ENCODE measurements around the gene SAMD1.
A peak's percentile ranks its signal among the peaks of the same experiment; 100 is the strongest.

SAMD1 gene

DNA sequence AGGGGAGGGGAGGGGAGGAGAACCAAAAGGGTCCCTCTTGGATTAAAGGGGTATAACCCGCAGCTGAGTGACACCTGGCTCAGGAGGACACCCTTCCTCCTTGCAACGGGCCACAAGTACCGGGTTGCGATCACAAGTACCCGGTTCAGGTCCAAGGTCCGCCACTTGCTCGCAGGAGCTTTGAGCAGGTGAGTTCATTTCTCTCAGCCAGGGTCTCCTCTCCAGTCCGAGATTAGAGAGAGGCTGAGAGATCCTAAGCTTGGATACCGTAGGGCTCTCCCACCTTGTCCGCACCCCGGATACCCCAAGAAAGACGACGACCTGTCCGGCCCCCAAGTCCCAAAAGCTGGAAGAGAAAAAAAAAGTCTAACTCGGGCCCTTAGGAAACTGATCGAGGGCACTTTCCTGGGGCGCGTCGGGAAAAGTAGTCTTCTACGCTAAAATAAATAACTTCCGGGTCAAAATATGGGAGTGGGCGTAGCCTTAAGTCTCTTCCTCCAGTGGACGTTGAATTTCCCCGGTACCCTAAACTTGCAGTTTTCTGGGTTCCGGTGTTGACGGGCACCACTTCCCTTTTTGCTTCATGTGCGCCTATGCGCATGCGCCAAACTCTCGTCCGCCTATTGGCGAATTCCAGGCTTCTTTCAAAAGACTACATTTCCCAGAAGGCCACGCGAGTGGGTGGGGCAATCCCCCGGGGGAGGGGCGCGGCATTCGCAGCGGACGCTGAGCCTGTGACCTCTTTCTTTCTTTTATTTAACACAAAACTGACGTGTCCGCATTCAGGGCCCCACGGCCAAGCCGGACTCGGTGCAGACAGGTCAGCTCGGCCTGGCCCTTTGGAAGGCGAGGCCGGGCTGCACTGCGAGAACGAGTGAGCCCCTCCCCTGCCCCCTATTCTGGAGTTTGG, 9.4 kb downstream of the SAMD1 start:
- H3K79me2 ChIP-seq (ENCODE audit: insufficient read depth, low read depth), result no peaks in the 10 kb centered on the region
- H4K20me1 ChIP-seq (ENCODE audit: insufficient read depth), result no peaks in the 10 kb centered on the region
- peak overlapping the region; percentile 61 for H3K9ac ChIP-seq
- peak overlapping the region; percentile 35 for H3K27ac ChIP-seq
- no peaks in the 10 kb centered on the region for H3K36me3 ChIP-seq (ENCODE audit: insufficient read depth)
- peak overlapping the region; percentile 75 for H3K4me2 ChIP-seq
- TF ChIP-seq, protein P1, sequence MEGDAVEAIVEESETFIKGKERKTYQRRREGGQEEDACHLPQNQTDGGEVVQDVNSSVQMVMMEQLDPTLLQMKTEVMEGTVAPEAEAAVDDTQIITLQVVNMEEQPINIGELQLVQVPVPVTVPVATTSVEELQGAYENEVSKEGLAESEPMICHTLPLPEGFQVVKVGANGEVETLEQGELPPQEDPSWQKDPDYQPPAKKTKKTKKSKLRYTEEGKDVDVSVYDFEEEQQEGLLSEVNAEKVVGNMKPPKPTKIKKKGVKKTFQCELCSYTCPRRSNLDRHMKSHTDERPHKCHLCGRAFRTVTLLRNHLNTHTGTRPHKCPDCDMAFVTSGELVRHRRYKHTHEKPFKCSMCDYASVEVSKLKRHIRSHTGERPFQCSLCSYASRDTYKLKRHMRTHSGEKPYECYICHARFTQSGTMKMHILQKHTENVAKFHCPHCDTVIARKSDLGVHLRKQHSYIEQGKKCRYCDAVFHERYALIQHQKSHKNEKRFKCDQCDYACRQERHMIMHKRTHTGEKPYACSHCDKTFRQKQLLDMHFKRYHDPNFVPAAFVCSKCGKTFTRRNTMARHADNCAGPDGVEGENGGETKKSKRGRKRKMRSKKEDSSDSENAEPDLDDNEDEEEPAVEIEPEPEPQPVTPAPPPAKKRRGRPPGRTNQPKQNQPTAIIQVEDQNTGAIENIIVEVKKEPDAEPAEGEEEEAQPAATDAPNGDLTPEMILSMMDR (conservative IDR thresholded peaks at IDR 0.05; ENCODE audit: low read depth, low read length), result no peak
- H3K4me3 ChIP-seq (IDR thresholded peaks at IDR 0.05; ENCODE audit: insufficient read depth, low read depth, low read length), result no peak overlapping the region
- peaks cover 10% of the 10 kb centered on the region for H3K4me1 ChIP-seq (ENCODE audit: low read depth, poor library complexity, severe bottlenecking)
- H2AFZ ChIP-seq (ENCODE audit: low read depth), result peak overlapping the region; percentile 72
- no peaks in the 10 kb centered on the region for H3K27me3 ChIP-seq (ENCODE audit: insufficient read depth, low read depth)

DNA sequence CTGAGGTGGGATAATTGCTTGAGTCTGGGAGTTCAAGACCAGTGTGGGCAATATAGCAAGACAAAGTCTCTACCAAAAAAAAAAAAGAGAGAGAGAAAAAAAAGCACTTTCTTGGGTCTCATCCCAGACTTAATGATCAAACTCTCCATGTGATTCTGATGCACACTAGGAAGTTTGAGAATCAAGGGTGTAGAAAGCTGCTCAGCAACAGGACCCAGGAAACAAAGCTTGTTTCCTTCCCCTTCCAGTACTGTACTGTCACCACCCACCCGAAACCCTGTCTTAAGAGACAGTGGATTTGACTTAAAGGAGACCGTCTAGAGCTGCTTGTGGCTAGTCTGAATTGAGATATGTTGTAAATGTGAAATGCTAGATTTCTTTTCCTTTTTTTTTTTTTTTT, 12.1 kb downstream of the SAMD1 start:
- H2AFZ ChIP-seq (ENCODE audit: low read depth), result no peak overlapping the region
- H3K4me2 ChIP-seq, result no peak overlapping the region
- peaks cover 4% of the 10 kb centered on the region; the same call in 1 of the 2 replicates for H3K27me3 ChIP-seq (ENCODE audit: insufficient read depth, low read depth)
- no peaks in the 10 kb centered on the region for H3K79me2 ChIP-seq (ENCODE audit: insufficient read depth, low read depth)
- TF ChIP-seq, protein P1 (conservative IDR thresholded peaks at IDR 0.05; ENCODE audit: low read depth, low read length), result no peak
- no peak overlapping the region for H3K9ac ChIP-seq
- no peaks in the 10 kb centered on the region for H4K20me1 ChIP-seq (ENCODE audit: insufficient read depth)
- no peak overlapping the region for H3K27ac ChIP-seq
- no peaks in the 10 kb centered on the region for H3K36me3 ChIP-seq (ENCODE audit: insufficient read depth)
- no peak overlapping the region for H3K4me3 ChIP-seq (IDR thresholded peaks at IDR 0.05; ENCODE audit: insufficient read depth, low read depth, low read length)
- H3K4me1 ChIP-seq (ENCODE audit: low read depth, poor library complexity, severe bottlenecking), result peaks cover 28% of the 10 kb centered on the region

DNA sequence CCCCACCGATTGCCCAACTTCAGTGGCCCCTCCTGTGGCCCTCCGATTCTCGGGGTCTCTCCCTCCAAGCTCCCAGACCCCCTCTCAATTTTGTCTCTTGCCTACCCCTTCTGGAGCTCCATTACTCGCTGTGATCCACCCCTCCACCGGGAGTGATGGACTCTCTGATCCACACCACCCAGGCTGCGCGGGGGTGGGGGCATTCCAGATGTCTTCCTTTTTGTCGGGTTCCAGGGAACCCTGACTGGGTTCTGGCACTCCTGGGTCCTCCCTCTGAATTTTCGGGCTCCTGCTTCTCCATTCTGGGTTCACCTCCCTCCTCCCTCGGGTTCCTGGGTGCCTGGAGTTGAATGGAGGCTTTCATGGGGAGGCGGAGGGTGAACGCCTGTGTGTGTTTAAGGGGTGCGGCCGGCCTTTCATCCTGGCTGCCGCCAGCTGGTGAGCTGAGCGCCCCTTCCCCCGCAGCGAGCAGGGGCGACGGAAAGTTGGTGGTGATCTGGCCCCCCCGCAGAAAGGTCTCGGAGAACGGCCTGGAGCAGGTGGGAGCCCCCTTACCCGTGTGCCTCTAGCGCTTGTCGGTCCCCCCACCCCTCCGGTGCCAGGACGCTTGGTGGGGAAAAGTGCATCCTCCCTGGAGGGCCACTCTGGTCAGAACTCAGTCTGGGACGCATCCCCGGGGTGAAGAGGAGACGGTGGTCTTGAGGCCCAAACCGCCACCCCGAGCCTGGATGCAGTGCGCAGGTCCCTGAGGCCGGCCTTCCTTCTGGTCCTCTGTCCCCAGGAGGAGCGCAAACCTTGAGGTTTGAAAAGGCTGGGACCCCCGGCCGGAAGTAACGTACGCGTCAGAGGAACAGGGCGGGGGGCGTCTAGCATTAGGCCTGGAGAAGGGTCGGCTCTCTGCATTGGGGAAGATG, 16.4 kb downstream of the SAMD1 start:
- Histone ChIP-seq H3K4me2 (peak overlapping the region; percentile 96), H2AFZ (ENCODE audit: low read depth) (peak overlapping the region; percentile 88), H4K20me1 (ENCODE audit: insufficient read depth) (no peaks in the 10 kb centered on the region), H3K4me3 (IDR thresholded peaks at IDR 0.05; ENCODE audit: insufficient read depth, low read depth, low read length) (no peak overlapping the region), H3K27ac (no peak overlapping the region), H3K9ac (peak overlapping the region; percentile 25; the same call in 1 of the 2 replicates), H3K36me3 (ENCODE audit: insufficient read depth) (no peaks in the 10 kb centered on the region), H3K79me2 (ENCODE audit: insufficient read depth, low read depth) (no peaks in the 10 kb centered on the region), H3K27me3 (ENCODE audit: insufficient read depth, low read depth) (peaks cover 4% of the 10 kb centered on the region; the same call in 1 of the 2 replicates), H3K4me1 (ENCODE audit: low read depth, poor library complexity, severe bottlenecking) (peaks cover 25% of the 10 kb centered on the region)
- TF ChIP-seq, protein P1 (conservative IDR thresholded peaks at IDR 0.05; ENCODE audit: low read depth, low read length), result no peak

DNA sequence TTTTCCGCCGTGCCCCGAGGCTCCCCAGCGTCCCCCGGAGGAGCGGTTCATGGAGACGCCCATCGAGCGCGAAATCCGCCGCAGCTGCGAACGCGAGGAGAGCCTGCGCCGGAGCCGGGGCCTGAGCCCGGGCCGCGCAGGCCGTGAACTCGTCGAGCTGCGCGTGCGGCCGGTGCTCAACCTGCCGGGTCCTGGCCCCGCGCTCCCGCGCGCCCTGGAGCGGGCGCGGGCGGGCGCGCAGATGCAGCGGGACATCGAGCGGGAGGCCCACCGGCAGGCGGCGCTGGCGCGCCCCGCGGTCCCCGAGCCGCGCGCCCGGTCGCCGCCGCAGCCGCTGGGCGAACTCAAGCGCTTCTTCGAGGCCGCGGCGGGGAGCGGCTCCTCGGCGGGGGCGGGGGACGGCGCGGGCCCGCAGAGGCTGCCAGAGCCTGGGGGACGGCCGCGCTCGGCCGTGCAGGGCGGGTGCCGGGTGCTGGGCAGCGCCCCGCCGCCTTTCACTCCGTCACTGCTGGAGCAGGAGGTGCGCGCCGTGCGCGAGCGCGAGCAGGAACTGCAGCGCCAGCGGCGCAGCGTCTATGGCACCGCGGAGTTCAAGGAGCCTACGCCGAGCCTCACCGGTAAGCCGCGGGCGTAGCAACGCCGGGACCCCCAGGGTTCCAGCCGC, 17.2 kb downstream of the SAMD1 start:
- TF ChIP-seq, protein P1 (conservative IDR thresholded peaks at IDR 0.05; ENCODE audit: low read depth, low read length), result peak; percentile 10; the same call in 1 of the 2 replicates
- H3K27me3 ChIP-seq (ENCODE audit: insufficient read depth, low read depth), result peaks cover 4% of the 10 kb centered on the region; the same call in 1 of the 2 replicates
- no peaks in the 10 kb centered on the region for H4K20me1 ChIP-seq (ENCODE audit: insufficient read depth)
- H3K4me2 ChIP-seq, result peak overlapping the region; percentile 99
- H2AFZ ChIP-seq (ENCODE audit: low read depth), result peak overlapping the region; percentile 96
- peak overlapping the region; percentile 25; the same call in 1 of the 2 replicates for H3K9ac ChIP-seq
- H3K4me3 ChIP-seq (IDR thresholded peaks at IDR 0.05; ENCODE audit: insufficient read depth, low read depth, low read length), result no peak overlapping the region
- peaks cover 25% of the 10 kb centered on the region for H3K4me1 ChIP-seq (ENCODE audit: low read depth, poor library complexity, severe bottlenecking)
- H3K27ac ChIP-seq, result no peak overlapping the region
- no peaks in the 10 kb centered on the region for H3K36me3 ChIP-seq (ENCODE audit: insufficient read depth)
- H3K79me2 ChIP-seq (ENCODE audit: insufficient read depth, low read depth), result no peaks in the 10 kb centered on the region

All from KMS-11 (cell line).